NCI-H2107 (cell line): Measurements from ENCODE around the gene AK5.
"Not testable (repeated sequence)": the region's sequence is repeated elsewhere in the genome, so short reads cannot be mapped to it uniquely, and the experiment has no call there.

Experiments
- DNase-seq: peaks from one replicate; lab custom pipeline; 2025; lab: John Stamatoyannopoulos, UW

AK5 gene

DNA sequence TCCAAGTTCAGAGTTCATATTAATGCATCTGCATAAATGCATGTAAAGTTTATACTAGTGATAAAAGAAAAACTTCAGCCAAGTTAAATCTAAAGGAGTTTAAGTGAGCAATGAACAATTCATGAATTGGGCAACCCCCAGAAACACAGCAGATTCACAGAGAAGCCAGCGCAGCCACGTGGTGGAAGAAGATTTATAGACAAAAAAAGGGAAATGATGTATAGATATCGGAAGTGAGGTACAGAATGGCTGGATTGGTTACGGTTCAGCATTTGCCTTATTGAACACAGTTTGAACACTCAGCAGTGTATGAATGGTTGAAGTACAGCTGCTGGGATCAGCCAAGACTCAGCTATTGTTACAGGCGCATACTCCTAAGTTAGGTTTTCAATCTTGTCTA lies 5.7 kb downstream of the AK5 start:
- DNase-seq = no peak

DNA sequence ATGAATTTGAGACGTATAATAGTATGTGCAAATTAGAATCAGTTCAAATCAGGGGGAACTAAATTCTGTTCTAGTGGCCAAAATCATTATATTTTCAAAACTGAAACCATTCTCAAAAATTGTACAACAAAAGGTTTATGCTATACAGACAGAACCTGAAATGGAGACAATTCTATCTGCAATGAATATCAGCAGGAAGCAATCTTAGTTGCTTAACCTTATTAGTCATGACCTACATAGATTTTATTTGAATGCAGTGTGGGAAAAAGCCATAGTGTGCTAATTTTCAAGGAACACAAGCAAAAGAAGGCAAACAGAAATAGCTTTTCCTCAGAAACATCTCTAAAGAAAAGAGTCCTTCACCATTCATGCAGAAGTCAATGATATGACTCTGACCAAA lies 6.5 kb downstream of the AK5 start:
- no peak for DNase-seq

DNA sequence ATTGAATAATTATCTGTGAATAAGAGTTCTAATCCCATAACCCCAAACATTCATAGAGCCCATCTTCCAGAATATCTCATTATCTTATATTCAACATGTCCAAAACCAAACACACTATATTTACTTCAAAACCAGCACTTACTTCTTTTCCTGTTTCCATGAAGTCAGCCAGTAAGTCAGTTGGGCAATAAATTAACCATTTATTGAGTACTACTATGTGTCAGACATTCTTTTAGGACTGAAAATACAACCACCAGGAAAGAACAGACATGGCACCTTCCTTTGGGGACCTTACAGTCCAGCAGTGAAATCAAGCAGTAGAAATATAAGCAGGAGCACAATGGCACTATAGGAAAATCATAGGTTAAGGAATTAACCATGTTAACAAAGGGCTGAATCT lies 8.8 kb downstream of the AK5 start:
- DNase-seq = no peak

DNA sequence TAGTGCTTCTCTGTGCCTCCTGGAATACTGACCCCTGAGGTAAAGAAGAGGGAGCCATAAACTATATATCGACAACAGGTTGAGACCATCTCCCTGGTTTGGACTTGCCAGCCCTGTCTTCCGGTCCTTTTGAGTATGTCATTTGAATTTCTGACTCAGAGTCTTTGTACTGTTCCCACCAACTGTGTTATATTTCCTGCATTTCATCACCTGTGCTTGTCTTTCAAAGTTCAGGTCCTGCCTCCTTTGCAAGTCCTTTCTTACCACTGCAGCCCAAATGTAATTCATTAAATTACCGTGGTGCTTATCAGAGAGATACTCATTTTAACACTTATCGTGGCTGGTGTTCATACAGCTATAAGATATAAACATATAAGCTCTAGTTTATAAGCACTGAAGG lies 10.7 kb downstream of the AK5 start:
- DNase-seq = no peak

DNA sequence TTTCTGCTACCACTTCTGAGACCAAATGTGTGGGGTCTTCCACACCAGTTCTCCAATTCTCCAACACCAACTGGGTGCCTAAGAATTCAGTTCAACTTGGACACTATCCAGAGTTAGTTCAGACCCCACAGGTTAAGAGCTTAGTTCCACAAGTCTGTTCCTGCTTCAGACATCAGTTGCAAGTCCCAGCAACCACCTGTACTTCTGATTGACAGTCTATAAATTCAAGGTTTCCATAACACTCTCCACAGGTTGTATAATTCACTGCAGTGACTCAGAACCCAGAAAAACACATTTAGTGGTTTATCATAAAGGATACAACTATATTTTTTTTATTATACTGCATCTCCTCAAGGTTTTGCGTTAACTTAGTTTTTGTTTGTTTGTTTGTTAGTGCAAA lies 18.7 kb downstream of the AK5 start:
- no peak for DNase-seq

DNA sequence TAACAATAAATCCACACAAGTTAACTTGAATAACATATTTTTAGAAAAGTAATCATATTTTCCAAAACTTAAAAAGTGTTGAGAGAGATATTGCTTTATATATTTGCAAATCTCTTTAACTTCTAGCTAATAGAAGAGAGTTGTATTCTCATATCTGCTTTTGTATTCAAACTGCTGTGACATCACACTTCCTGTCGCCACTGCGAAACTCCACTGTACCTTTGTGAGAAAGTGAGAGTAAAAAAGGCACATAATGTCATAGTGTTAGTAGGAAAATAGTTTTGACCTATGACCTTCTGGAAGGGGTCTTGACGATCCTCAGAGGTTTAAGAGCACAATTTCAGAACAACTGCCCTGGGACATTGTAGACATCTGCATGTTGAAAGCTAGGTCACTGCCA lies 21.6 kb downstream of the AK5 start:
- no peak for DNase-seq

DNA sequence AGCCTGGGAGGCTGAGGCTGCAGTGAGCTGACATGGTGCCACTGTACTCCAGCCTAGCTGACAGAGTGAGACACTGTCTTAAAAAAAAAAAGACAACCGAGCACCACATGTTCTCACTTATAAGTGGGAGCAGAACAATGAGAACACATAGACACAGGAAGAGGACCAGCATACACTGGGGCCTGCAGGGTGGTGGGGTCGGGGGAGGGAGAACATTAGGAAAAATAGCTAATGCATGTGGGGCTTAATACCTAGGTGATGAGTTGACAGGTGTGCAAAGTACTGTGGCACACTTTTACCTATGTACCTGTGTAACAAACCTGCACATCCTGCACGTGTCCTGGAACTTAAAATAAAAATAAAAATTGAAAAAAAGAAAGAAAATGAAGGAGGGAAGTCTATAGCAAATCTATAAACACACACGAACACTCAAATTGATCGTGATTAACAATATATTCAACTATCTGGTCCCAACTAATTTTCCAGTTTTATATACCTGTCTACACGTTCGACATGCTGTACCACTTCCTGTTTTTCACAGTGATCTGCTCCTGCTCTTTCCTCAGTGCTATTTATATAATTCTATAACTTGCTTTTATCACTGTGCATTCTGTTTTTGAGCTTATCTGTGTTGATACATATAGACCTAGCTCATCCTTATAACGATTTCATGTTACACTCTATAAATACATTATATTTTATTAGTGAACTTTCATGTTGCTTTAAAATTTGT lies 27.2 kb downstream of the AK5 start:
- no peak for DNase-seq

DNA sequence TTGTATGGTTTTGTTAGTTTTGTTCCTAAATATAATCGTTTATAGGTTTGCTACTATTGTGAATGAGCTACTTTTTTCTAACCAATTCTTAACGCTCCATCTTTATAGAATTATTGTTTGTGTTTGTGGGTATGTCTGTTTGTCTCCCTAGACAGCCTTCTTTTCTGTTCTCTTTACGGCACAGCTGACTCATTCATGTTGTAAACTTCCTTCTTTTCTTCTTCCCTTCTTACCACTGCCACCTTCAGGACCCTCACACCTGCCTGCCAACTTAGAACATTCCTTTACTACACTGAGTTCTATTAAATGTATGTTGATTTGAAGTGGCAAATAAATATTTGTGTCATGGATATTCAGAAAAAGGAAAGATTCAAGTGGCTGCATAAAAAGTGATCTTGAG lies 29.1 kb downstream of the AK5 start:
- no peak for DNase-seq

DNA sequence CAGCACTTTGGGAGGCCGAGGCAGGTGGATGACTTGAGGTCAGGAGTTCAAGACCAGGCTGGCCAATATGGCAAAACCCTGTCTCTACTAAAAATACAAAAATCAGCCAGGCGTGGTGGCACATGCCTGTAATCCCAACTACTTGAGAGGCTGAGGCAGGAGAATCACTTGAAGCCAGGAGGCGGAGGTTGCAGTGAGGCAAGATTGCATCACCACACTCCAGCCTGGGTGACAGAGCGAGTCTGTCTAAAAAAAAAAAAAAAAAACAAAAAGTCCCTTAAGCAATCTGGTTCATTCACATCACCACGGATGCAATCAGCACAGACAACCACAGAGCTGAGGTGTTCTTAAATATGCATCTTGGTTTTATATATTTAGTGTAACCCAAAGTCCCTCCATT lies 30.5 kb downstream of the AK5 start:
- not testable (repeated sequence) for DNase-seq

DNA sequence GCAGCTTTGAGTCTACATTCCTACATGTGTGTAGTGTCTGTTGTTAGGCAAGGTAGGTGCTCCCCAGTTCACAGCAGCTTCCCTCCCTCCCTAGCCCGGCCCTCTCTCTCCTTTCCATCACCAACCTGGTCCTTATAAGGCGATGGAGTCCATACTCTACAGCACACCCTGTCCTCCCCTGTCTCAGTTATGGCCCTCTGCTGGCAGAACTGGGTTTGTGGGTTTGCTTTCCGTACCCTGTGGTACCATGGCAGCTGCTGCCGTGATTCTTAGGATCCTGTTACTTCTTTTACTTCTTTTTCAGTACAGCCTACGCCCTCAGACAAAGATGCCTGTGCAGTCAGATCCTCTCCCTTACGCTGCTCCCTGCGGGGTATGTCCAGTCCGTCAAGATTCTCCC lies 31.7 kb downstream of the AK5 start:
- DNase-seq = no peak

DNA sequence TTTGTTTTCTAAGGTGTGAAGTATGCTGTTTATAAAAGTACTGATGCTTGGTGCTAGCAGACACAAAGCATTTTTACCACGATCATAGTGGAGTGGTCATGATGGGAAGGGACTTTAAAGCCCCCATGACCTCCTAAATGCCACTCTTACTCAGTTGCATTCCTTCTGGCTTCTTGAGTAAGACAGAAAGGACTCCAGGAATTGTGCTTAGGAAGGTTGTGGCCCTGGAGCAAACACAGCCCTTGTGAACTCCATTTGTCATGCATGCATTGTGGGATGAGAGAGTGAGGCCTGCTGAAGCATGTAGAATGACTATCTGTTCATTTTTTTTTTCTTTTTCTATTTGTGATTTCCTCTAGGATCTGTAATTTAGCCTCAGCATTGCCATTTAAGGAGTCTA lies 34.2 kb downstream of the AK5 start:
- no peak for DNase-seq

DNA sequence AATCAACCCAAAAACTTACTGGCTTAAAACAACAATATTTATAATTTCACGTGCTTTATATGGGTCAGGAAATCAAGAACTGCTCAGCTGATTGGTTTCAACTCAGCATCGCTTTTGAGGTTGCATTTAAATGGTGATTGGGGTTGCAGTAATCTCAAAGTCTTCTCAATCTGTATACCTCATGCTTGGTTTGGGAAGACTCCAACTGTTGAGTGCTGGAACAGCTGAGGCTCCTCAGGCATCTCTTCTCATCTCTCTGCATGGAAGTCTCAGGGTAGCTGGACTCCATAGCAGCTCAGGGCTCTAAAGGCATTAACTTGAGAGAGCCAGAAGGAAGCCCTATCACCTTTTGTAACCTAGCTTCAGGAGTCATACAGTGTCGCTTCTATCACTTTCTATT lies 35.1 kb downstream of the AK5 start:
- DNase-seq = no peak

DNA sequence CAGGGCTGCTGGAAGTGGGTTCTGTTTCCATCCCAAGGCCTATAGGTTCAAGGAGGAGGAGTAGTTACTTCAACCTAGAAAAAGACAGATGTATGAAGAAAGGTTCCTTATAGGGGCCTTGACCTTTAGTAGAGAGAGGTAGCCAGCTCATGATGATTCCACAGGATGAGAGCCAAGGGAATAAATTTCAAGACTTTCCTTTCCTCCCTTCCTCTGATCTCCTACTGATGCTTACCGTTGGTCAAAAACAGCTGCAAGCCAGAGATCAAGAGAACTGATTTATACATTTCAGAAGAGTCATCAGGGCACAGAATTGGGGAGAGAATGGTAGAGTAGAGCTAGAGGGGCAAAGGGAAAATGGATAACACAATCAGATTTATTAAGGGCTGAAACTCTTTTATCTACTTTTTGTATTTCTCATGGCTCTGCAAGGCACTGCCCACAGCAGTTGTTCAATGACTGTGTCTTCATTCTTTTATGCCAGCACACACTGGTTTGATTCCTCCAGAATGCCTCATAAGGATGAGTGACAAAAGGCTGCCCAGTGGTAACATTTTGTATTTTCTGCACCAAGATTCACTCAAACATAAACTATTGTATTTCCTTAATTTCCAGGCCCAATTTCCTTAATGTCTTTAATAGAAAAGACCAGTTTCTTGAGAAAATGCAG lies 37.4 kb downstream of the AK5 start:
- DNase-seq = no peak

DNA sequence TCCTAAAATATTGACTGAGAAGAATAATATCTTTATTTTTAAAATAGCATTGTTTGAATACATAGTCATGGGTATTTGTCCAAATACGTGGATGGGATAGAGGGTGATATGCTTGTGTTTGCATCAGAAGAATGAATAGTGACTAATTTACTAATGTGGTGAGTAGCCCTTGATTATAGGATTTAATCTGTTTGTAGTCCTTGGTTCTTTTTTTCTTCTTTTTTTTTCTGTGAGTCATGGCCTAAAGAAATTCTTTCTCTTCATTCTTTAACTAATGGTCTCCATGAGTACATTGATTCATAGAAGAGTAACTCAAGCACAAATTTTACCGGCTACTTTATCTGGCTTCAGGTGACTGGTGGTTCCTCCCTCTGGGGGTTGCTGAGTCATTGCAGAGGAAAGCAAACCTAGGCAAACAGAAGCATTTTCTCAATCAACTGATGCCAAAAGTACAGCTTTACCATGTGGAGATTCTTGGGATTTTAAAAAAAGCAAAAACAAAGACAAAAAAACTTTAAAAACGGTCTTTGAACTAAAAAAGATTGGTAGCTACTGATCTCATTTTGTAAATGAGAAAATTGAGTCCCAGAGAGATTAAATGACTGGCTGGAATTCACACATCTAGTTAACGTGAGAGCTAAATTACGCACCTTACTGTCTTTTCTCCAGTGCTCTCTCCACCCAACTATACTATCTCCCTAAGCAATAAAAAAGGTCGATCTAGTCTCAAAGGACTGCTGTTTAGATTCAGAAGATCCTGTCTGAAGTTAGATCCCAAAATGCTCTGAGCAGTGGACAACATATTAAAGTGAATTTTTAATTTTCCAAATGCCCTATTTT lies 40.5 kb downstream of the AK5 start:
- DNase-seq = no peak

DNA sequence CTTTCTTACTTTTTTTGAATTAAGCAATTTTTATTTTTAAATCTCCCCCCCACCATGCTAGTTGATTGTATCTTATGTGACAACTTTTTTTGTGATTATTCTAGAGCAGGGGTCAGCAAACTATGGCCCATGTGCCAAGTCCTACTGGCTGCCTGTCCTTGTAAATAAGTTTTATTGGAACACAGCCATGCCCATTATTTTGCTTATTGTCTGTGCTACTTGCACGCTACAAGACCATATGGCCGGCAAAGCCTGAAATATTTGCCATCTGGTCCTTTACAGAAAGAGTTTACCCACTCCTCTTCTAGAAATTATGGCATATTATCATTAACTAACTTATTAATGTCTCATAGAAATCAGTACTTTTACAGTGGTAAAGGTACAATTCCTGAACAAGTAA lies 51.7 kb downstream of the AK5 start:
- no peak for DNase-seq

DNA sequence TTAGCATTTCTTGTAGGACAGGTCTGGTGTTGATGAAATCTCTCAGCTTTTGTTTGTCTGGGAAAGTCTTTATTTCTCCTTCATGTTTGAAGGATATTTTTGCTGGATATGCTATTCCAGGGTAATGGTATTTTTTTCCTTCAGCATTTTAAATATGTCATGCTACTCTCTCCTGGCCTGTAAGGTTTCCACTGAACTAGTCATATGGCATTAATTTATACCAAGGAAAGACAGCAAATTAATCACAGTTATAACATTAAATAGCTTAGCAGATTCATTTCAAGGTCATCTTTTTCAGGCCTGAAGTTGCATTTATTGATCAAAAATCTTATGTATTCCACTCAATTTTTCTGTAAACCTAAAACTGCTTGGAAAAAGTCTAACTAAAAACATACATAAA lies 54.9 kb downstream of the AK5 start:
- DNase-seq = no peak

DNA sequence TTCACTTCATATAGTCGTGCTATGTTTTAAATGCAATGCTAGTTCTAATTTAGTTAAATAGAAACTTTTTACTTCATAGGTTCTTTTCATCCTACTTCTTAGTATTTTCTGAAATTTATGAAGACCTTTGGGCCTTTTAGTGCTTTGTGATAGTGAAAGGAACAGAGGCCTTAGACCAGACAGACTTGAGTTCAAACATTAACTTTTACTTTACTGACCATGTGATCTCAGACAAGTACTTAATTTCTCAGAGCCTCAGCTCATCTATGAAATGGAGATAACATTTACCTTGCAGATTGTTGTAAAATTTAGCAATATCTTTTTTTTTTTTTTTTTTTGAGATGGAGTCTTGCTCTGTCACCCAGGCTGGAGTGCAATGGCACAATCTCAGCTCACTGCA lies 57.5 kb downstream of the AK5 start:
- DNase-seq = no peak

DNA sequence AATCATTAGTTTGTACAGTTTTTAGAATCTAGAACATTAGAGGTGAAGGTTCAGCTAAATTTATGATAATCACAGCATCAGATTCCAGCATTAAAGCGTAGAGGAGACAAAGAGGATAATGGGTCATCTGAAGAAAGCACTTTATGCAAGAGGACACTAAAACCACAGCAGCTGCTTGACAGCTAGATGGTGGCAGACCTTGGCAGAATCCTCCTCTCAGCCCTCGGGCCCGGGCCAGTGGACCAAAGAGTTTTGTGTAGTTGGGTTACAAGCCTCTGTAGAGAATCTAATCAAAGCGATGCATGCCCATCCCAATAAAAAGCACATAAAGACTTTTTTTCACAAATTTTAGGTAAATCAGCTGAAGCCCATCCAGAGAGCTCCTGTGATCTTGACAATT lies 59.4 kb downstream of the AK5 start:
- DNase-seq = no peak

DNA sequence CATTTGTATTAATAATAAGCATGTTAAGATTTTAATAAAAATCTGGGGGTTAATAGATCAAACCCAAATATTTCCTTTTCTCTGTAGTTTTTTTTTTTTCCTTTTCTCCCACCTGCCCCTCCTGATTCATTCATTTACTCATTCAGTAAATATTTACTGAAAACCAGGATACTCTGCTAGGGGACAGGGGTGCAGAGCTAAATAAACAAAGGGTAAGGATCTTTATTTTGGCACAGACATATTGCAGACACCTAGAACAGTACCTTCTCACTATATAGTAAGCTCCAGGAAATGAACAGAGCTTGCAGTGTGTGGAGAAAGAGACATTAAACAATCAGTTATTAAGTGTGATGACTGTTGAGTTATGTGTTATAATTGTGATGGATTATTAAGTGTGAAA lies 60.9 kb downstream of the AK5 start:
- DNase-seq = no peak

DNA sequence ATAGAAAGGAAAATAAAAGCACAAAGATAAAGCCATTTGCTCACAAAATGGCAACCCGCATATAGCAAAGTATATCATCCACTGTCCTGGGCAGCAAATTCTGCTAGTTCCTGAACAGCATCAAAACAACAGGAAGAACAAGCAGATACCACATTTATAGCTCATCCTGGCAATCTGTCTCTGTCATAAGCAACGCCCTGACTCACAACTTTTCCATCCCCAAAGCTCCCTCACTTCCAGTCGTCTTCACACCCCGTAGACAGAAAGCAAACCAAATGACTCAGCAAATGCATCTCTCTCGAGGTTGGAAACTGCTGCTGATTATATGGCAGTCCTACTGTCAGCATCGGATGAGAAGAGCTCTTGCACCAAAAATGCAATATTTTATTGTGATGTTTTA lies 65.8 kb downstream of the AK5 start:
- DNase-seq = no peak

DNA sequence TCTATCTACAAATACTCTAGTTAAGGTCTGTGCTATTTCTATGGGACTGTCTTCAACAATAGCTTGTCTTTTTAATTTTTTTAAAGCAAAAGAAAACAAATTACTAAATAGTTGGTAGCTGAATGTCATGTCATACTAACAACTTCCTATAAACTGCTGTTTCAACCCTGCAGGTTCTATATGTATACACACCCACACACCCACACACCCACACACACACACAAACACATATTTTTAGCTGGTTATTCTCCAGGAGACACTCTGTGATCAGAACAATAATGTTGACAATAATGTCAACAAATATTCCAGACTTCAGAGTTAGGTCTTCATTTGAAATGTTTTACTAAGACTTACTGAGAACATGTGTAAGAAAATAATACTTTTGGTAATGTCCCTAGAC lies 66.7 kb downstream of the AK5 start:
- no peak for DNase-seq

DNA sequence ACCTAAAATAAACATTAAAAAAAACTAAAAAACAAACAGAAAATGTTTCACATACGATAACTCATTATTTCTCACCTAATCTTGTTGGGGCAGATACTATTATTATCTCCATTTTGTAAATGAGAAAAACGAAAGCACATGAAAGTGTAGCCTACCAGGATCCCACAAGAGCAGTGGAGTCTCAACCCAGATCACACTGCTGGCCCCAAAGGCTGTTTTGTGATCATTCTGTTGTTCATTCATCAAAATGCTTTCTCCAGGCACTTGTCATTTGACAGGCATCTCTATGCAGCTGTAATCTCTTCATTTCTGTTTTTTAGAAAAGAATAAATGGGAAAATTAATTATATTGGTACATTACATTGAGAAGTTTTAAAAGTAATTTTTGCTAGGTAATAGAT lies 67.5 kb downstream of the AK5 start:
- DNase-seq = no peak
